ENCODE results near the gene EIF4E1B. TPM values are rescaled to one million over a fixed set of nuclear protein-coding genes. Genes with fewer than 3 reads are reported as not detected.

Gene EIF4E1B
- total and polyA plus RNA-seq, 4 donors, result not detected

GRCh38 chr5:176693477-176693851 lies 63.0 kb downstream of the EIF4E1B start:
- Histone ChIP-seq H3K9me3 (ENCODE audit: control insufficient read depth in 4 of 4, low read length in 3 of 4) (peaks cover 0 to 2% (median 0%) of the 10 kb centered on the region in 4 donors), H3K27me3 (ENCODE audit: control insufficient read depth in 4 of 4, insufficient read depth in 4 of 4, low read length in 3 of 4) (peaks cover 0 to 8% (median 2%) of the 10 kb centered on the region in 4 donors), H3K27ac (ENCODE audit: low read depth in 1 of 2, low read length in 2 of 2) (no peak overlapping the region), H3K4me1 (ENCODE audit: control insufficient read depth in 4 of 4, insufficient read depth in 4 of 4, low read length in 3 of 4) (no peaks in the 10 kb centered on the region), H3K4me3 (ENCODE audit: low read depth in 1 of 3, low read length in 3 of 3) (no peak overlapping the region), H3K36me3 (ENCODE audit: control insufficient read depth in 4 of 4, insufficient read depth in 3 of 4, low read depth in 1 of 4, low read length in 3 of 4) (no peaks in the 10 kb centered on the region), H3K9ac (ENCODE audit: low read depth in 1 of 2, low read length in 2 of 2) (no peak overlapping the region)
- DNase-seq (ENCODE audit: low spot score), result no peak
- WGBS, result 51% methylated on average over 13 of the region's 13 CpGs
- TF ChIP-seq RAD21 (IDR thresholded peaks at IDR 0.05) (no peak), HNF4G (IDR thresholded peaks at IDR 0.05) (no peak), NR2F2 (IDR thresholded peaks at IDR 0.05) (no peak), SP1 (IDR thresholded peaks at IDR 0.05) (no peak), FOXA2 (IDR thresholded peaks at IDR 0.05) (no peak)

- no peak overlapping the region for H3K27ac ChIP-seq (ENCODE audit: low read depth in 1 of 2, low read length in 2 of 2)
- H3K36me3 ChIP-seq (ENCODE audit: control insufficient read depth in 4 of 4, insufficient read depth in 3 of 4, low read depth in 1 of 4, low read length in 3 of 4), result no peaks in the 10 kb centered on the region
- H3K4me1 ChIP-seq (ENCODE audit: control insufficient read depth in 4 of 4, insufficient read depth in 4 of 4, low read length in 3 of 4), result no peaks in the 10 kb centered on the region
- H3K27me3 ChIP-seq (ENCODE audit: control insufficient read depth in 4 of 4, insufficient read depth in 4 of 4, low read length in 3 of 4), result peaks cover 0 to 8% (median 2%) of the 10 kb centered on the region in 4 donors
- peaks cover 0 to 2% (median 0%) of the 10 kb centered on the region in 4 donors for H3K9me3 ChIP-seq (ENCODE audit: control insufficient read depth in 4 of 4, low read length in 3 of 4)
- 79% methylated on average over 10 of the region's 10 CpGs for WGBS
- no peak overlapping the region for H3K9ac ChIP-seq (ENCODE audit: low read depth in 1 of 2, low read length in 2 of 2)
- no peak overlapping the region for H3K4me3 ChIP-seq (ENCODE audit: low read depth in 1 of 3, low read length in 3 of 3)
- DNase-seq (ENCODE audit: low spot score), result no peak
- no peak for TF ChIP-seq HNF4G (IDR thresholded peaks at IDR 0.05)
These were observed 63.7 kb downstream of the EIF4E1B start for GRCh38 chr5:176694146-176694545.

- TF ChIP-seq EGR1 (IDR thresholded peaks at IDR 0.05; ENCODE audit: low read depth in 2 of 2) (no peak), MAX (IDR thresholded peaks at IDR 0.05) (no peak), JUND (IDR thresholded peaks at IDR 0.05) (no peak), GABPA (IDR thresholded peaks at IDR 0.05 in 1 of 2, conservative IDR thresholded peaks at IDR 0.05 in 1 of 2) (no peak), REST (IDR thresholded peaks at IDR 0.05) (no peak), HNF4A (conservative IDR thresholded peaks at IDR 0.05) (no peak), TAF1 (conservative IDR thresholded peaks at IDR 0.05) (no peak), SP1 (IDR thresholded peaks at IDR 0.05) (no peak), RXRA (IDR thresholded peaks at IDR 0.05) (no peak), ZBTB33 (IDR thresholded peaks at IDR 0.05) (no peak)
- 75% methylated on average over 9 of the region's 9 CpGs for WGBS
These were observed 64.2 kb downstream of the EIF4E1B start for GRCh38 chr5:176694631-176695030.

More at GRCh38 chr5:176694631-176695030, 64.2 kb downstream of the EIF4E1B start:
- Histone ChIP-seq H3K27ac (ENCODE audit: low read depth in 1 of 2, low read length in 2 of 2) (no peak overlapping the region), H3K27me3 (ENCODE audit: control insufficient read depth in 4 of 4, insufficient read depth in 4 of 4, low read length in 3 of 4) (peaks cover 0 to 8% (median 2%) of the 10 kb centered on the region in 4 donors), H3K36me3 (ENCODE audit: control insufficient read depth in 4 of 4, insufficient read depth in 3 of 4, low read depth in 1 of 4, low read length in 3 of 4) (no peaks in the 10 kb centered on the region), H3K9ac (ENCODE audit: low read depth in 1 of 2, low read length in 2 of 2) (no peak overlapping the region), H3K9me3 (ENCODE audit: control insufficient read depth in 4 of 4, low read length in 3 of 4) (peaks cover 0 to 2% (median 0%) of the 10 kb centered on the region in 4 donors), H3K4me3 (ENCODE audit: low read depth in 1 of 3, low read length in 3 of 3) (no peak overlapping the region), H3K4me1 (ENCODE audit: control insufficient read depth in 4 of 4, insufficient read depth in 4 of 4, low read length in 3 of 4) (no peaks in the 10 kb centered on the region)
- DNase-seq (ENCODE audit: low spot score), result no peak

Measured in liver (tissue), 9 donors.